ENCODE measurements around the gene OLFML1.
"Not testable (repeated sequence)": the region's sequence is repeated elsewhere in the genome, so short reads cannot be mapped to it uniquely, and the experiment has no call there.

Gene OLFML1

GRCh38 chr11:7512525-7513233 lies 27.4 kb downstream of the OLFML1 start:
- DNase-seq = peak; percentile 38
- peak; percentile 37 for ATAC-seq

DNA sequence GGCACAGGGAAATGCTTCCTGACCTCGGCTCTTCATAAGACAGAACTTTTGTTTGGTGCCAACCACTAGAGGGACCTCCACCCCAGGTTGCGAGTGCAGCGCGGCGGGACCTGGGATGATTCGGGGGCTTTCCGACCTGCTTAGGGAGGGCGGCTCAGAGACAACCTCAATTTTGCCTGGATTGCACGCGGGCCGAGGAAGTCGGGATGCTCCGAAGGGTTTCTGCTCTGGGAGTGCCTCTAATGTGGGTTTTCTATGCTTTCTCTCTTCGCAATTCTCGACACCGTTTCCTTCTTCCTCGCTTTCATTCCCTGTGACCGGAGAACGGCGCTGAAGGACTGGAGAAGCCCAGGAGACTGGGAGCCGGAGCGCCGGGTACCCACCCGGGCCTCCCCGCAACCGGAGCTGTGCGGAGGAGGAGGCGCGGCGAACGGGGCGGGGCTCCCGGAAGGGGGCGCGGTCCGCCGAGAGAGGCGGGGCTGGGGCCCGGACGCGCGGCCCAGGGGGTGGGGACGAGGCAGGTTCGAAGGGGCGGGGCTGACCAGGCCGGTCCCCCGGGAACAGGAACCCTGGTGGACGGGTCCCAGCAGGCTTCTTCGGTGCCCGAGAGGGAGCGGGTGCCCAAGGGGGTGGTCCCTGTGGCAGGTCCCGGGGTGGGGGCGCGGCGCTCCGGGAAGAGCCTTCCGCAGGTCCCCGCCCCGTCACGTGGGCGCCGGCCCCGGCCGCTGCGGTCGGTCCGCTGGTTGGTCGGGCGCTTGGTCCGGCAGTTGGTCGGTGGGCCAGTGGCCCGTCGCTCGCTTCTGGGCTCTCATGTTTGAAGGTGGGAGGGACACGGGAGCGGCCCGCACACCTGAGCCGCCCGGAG lies 28.2 kb downstream of the OLFML1 start, which contains the start of gene PPFIBP2:
Gene PPFIBP2, plus strand, starts transcription at position 766 of the 865 bp plus-strand sequence. CDS start 35,477 bp downstream, outside the sequence.
- DNase-seq = peak; percentile 88
- peak; percentile 87 for ATAC-seq

- DNase-seq (peak; percentile 19), ATAC-seq (peak; percentile 28)
These were observed 28.8 kb downstream of the OLFML1 start for GRCh38 chr11:7514099-7514591.

GRCh38 chr11:7515447-7515886 lies 30.2 kb downstream of the OLFML1 start:
- ATAC-seq (no peak), DNase-seq (no peak)

DNA sequence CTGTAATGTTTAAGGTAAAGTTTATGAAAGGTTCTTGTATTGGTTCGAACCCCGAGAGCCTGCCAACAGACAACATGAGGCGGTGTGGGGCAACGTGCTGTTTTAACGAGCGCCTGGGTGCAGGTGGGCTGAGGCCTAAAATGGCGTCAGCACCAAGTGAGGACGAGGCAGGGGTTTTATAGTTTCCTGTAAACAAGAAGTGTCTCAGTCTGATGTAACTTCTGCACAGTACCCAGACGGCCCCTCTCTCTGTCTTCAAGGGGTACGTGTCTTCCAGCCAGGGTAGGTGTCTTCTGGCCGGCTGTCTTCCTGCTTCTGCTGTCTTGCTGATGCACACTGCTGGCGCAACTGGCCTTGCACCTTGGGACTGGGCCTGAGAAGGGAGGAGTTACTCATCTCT lies 31.2 kb downstream of the OLFML1 start:
- no peak for DNase-seq
- ATAC-seq = no peak

DNA sequence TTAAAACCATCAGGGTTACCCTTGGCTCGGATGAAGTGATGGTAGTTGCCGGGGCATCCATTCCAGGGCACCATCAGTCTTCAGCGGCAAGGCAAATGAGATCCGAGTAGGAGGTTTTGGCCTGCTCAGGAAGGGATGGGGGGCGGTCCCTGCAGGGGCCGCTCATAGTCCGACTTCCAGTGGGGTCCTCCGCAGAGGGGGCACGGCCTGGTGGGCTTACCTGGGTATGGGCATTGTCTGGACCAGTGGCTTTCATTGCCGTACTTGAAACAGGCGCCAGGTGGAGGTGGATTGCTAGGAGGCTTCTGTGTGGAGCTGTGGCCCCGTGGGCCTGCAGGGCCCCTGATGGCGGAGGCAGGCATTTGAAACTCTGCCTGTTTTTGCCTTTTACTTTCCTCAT lies 32.4 kb downstream of the OLFML1 start:
- not testable (repeated sequence) for DNase-seq, ATAC-seq

- ATAC-seq = no peak
These were observed 33.7 kb downstream of the OLFML1 start for GRCh38 chr11:7518811-7519562.

GRCh38 chr11:7520011-7520942 lies 35.0 kb downstream of the OLFML1 start:
- DNase-seq (no peak), ATAC-seq (no peak)

More at GRCh38 chr11:7518811-7519562, 33.7 kb downstream of the OLFML1 start:
- no peak for DNase-seq

GRCh38 chr11:7520981-7521487 lies 35.7 kb downstream of the OLFML1 start:
- no peak for ATAC-seq
- DNase-seq = no peak

DNA sequence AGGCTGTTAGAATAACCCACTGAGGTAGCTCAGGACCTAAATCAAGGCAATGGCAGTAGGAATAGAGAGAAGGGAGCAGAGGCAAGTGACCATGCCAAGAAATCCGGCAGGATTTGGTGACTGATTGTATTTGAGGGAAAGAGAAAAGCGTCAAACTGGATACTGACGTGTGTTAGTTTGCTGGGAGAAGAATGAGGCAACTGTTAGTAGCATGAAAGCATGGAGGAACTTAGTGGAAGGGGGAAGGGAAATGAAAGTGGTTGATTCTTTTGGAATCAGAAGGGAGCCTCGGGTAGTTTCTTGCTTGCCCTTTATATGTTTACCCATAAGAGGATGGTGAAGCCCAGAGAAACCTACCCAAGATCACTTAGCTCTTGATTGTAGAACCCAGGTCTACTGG lies 36.8 kb downstream of the OLFML1 start:
- ATAC-seq = no peak

GRCh38 chr11:7522546-7522945 lies 37.2 kb downstream of the OLFML1 start:
- ATAC-seq (no peak), DNase-seq (no peak)

More for the DNA sequence above, 36.8 kb downstream of the OLFML1 start:
- DNase-seq = no peak

GRCh38 chr11:7523416-7524210 lies 38.3 kb downstream of the OLFML1 start:
- DNase-seq (no peak), ATAC-seq (no peak)

- DNase-seq = no peak
- no peak for ATAC-seq
These were observed 39.3 kb downstream of the OLFML1 start for GRCh38 chr11:7524462-7525235.

DNA sequence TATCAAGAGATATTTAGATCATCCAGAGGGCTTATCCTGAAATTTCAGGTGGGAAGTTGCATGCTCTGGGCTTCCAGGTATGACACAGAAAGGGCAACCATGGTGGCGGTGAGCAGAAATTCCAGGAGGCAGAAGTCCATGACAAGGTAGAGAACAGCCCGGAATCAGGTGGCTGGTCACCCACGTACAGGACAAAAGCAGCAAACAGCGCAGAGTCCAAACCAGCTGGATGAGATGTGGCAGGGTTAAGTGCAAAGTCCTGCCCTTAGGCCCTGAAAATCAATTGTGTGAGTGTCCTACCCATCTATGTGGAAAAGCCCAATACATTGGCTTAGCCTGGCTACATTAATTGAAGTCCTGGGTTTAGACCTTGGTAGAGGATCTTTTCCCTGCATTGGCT lies 40.1 kb downstream of the OLFML1 start:
- ATAC-seq = no peak
- no peak for DNase-seq

- DNase-seq = peak; percentile 23
- ATAC-seq = peak; percentile 76
These were observed 41.7 kb downstream of the OLFML1 start for GRCh38 chr11:7527029-7527428.

DNA sequence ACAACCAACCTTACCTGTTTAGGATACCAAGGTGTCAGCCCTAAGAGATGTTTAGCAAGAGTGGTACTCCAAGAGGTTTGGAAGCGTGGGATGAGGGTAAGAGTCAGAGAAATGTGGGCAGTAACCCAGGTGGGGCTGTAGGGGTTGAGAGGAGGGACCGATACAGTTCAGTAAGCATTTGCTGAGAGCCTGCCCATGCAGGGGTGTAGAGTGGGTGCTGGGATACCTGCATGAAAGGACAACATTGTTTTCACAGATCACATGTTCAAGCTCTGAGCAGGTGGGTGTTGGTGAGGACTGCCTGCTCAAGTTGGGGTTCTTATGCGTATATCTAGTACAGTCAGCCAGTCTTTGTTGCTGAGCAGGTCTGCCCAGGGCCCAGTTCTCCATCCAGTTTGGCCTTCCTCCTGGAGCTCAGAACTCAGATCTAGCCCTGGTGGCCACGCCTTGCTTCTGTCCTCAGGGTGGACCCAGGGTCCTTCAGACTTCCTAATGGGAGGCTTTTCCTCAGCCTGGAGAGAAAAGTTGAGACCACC lies 43.3 kb downstream of the OLFML1 start:
- ATAC-seq = no peak
- no peak for DNase-seq

- DNase-seq = no peak
- ATAC-seq = no peak
These were observed 44.8 kb downstream of the OLFML1 start for GRCh38 chr11:7530013-7530640.

- ATAC-seq (no peak), DNase-seq (no peak)
These were observed 45.7 kb downstream of the OLFML1 start for GRCh38 chr11:7531011-7531410.

Measured in stimulated activated naive CD8-positive, alpha-beta T cell treated with anti-CD3 and anti-CD28 coated beads, Interleukin-15, Interleukin-2, amounts not matched to agents 100 U/mL and 50 U/mL, for 24 hours (primary cell).